Calu3 (cell line): ENCODE data around the gene GFM1. TPM values are rescaled to one million over a fixed set of nuclear protein-coding genes. Genes with fewer than 3 reads are reported as not detected.

Experiments used
- BruUV-seq: library from RNA; stranded (reverse); fragments of 400-500 nt; replicated peaks from 2 replicates; lab custom pipeline; 2021; lab: Mats Ljungman, UMichigan
- CTCF ChIA-PET: fragments of 300-600 bp; sonication (Branson Sonifier 250); formaldehyde crosslinking; loops from one replicate; lab custom pipeline; 2022; ENCODE audit warnings: antibody characterized with exemption; lab: Charles Lee
- DNase-seq: peaks from one replicate; pipeline ENCODE4 v3.0.0; 2022
- H3K27ac Mint-ChIP-seq: one replicate; pipeline ENCODE4 v1.8.0; 2022; ENCODE audit warnings: mixed read lengths; ENCODE audit not compliant: unreplicated experiment
- H3K27me3 Mint-ChIP-seq: one replicate; pipeline ENCODE4 v1.8.0; 2022; ENCODE audit warnings: mixed read lengths; ENCODE audit not compliant: unreplicated experiment
- H3K36me3 Mint-ChIP-seq: one replicate; pipeline ENCODE4 v1.8.0; 2022; ENCODE audit warnings: mild to moderate bottlenecking, moderate library complexity, mixed read lengths; ENCODE audit not compliant: insufficient read depth, unreplicated experiment
- H3K4me1 Mint-ChIP-seq: one replicate; pipeline ENCODE4 v1.8.0; 2022; ENCODE audit warnings: mild to moderate bottlenecking, low read depth, mixed read lengths; ENCODE audit not compliant: unreplicated experiment
- H3K4me3 Mint-ChIP-seq: one replicate; pipeline ENCODE4 v1.8.0; 2022; ENCODE audit warnings: mild to moderate bottlenecking, low read depth, moderate library complexity, mixed read lengths; ENCODE audit not compliant: unreplicated experiment
- H3K9me3 Mint-ChIP-seq: one replicate; pipeline ENCODE4 v1.8.0; 2022; ENCODE audit warnings: low read depth, mixed read lengths; ENCODE audit not compliant: unreplicated experiment
- intact Hi-C: fragments of 100-400 bp; cut with micrococcal nuclease; formaldehyde crosslinking; loops from one replicate; pipeline ENCODE4 v1.10.0; 2022; ENCODE audit not compliant: unreplicated experiment
- total RNA-seq: library from RNA; stranded (reverse); gene quantifications from 2 replicates; pipeline ENCODE4 v1.2.3, GENCODE V29; 2022
- TF ChIP-seq, protein P1 (sequence below): fragments of 200-600 bp; IDR thresholded peaks from one replicate; pipeline ENCODE4 v1.8.0; 2022; ENCODE audit warnings: antibody characterized with exemption; ENCODE audit not compliant: unreplicated experiment

The GFM1 gene
- total RNA-seq, 1 experiment from 2014 or later, result 77.9 TPM

DNA sequence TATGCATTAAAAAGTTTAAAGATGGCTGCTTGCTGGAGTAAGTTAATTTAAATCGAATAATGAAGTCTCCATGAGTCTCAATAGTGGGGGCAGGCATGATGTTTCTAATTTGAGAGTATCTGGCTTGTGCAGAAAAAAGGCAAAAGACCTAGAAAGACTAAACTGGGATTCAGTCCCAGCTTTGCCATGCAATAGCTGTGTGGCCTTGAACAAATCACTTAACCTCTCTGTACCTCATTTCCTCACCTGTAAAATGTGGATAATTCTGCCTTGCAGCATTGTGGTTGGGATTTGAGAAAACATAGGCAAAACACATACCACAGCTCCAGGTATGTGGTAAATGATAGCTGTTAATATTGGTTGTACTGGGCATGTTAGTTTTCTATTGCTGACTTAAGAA is 19.5 kb downstream of the GFM1 start:
- H3K4me3 Mint-ChIP-seq, result no peak overlapping the region
- peaks cover 51% of the 10 kb centered on the region for H3K36me3 Mint-ChIP-seq
- no peak for DNase-seq
- TF ChIP-seq, protein P1, sequence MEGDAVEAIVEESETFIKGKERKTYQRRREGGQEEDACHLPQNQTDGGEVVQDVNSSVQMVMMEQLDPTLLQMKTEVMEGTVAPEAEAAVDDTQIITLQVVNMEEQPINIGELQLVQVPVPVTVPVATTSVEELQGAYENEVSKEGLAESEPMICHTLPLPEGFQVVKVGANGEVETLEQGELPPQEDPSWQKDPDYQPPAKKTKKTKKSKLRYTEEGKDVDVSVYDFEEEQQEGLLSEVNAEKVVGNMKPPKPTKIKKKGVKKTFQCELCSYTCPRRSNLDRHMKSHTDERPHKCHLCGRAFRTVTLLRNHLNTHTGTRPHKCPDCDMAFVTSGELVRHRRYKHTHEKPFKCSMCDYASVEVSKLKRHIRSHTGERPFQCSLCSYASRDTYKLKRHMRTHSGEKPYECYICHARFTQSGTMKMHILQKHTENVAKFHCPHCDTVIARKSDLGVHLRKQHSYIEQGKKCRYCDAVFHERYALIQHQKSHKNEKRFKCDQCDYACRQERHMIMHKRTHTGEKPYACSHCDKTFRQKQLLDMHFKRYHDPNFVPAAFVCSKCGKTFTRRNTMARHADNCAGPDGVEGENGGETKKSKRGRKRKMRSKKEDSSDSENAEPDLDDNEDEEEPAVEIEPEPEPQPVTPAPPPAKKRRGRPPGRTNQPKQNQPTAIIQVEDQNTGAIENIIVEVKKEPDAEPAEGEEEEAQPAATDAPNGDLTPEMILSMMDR, result no peak
- peaks cover 16% of the 10 kb centered on the region for H3K4me1 Mint-ChIP-seq
- intact Hi-C loops, result no loop called here
- no peaks in the 10 kb centered on the region for H3K9me3 Mint-ChIP-seq
- TSS peak; percentile 12 for BruUV-seq
- H3K27me3 Mint-ChIP-seq, result no peaks in the 10 kb centered on the region
- H3K27ac Mint-ChIP-seq, result no peak overlapping the region
- CTCF ChIA-PET, result interaction anchor here (0.6 kb wide), 1 partner anchor 30 kb away, joined by 3 read pairs; no protein-coding TSS in a partner anchor

GRCh38 chr3:158666416-158666815 is 22.1 kb downstream of the GFM1 start:
- DNase-seq, result no peak
- H3K36me3 Mint-ChIP-seq, result peaks cover 49% of the 10 kb centered on the region
- CTCF ChIA-PET, result no interaction called here
- TF ChIP-seq, protein P1, result no peak
- BruUV-seq, result no TSS peak
- H3K4me3 Mint-ChIP-seq, result no peak overlapping the region
- no peaks in the 10 kb centered on the region for H3K9me3 Mint-ChIP-seq
- no peak overlapping the region for H3K27ac Mint-ChIP-seq
- intact Hi-C loops, result no loop called here
- H3K27me3 Mint-ChIP-seq, result no peaks in the 10 kb centered on the region
- H3K4me1 Mint-ChIP-seq, result peaks cover 22% of the 10 kb centered on the region

GRCh38 chr3:158668506-158668905 is 24.2 kb downstream of the GFM1 start:
- Mint-ChIP-seq H3K27ac (no peak overlapping the region), H3K4me3 (no peak overlapping the region), H3K36me3 (peaks cover 60% of the 10 kb centered on the region), H3K9me3 (no peaks in the 10 kb centered on the region), H3K27me3 (no peaks in the 10 kb centered on the region), H3K4me1 (peaks cover 35% of the 10 kb centered on the region)
- DNase-seq, result no peak
- intact Hi-C loops, result no loop called here
- CTCF ChIA-PET, result interaction anchor here (1.3 kb wide), 1 partner anchor 9 kb away, joined by 3 read pairs; no protein-coding TSS in a partner anchor
- TF ChIP-seq, protein P1, result no peak
- no TSS peak for BruUV-seq

DNA sequence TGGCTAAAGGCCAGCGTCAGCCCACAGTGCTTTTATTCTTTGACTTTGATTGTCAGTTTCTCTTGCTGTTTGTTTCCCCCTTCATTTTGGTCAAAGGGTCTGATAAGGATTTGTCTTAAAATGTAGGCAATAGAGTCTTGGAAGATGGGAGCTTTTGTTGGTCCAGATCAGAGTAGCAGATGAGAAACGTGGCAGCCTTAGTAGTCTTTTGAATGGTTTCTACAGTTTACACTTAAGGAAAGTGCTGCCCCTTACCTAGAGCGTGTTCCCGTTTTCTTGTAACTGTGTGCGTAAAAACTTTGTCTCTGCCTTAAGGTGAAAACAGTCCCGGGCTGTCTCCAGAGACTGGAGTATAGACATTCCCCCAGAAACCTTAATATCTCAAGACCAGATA is 27.5 kb downstream of the GFM1 start:
- H3K36me3 Mint-ChIP-seq, result peaks cover 51% of the 10 kb centered on the region
- no peaks in the 10 kb centered on the region for H3K27me3 Mint-ChIP-seq
- no TSS peak for BruUV-seq
- H3K4me1 Mint-ChIP-seq, result peaks cover 35% of the 10 kb centered on the region
- TF ChIP-seq, protein P1, result no peak
- H3K9me3 Mint-ChIP-seq, result no peaks in the 10 kb centered on the region
- H3K4me3 Mint-ChIP-seq, result peak overlapping the region; percentile 94
- peak overlapping the region; percentile 87 for H3K27ac Mint-ChIP-seq
- CTCF ChIA-PET, result interaction anchor here (0.5 to 1.6 kb wide), 8 partner anchors 12 to 130 kb away, joined by 3 to 7 read pairs (median 6); partner anchors contain the start of gene MFSD1
- intact Hi-C loops, result loop anchor here (1.0 kb wide), 1 partner anchor 117 kb away; no protein-coding TSS in a partner anchor
- DNase-seq, result no peak
